Measurements from ENCODE around the gene HPSE2. TPM values are rescaled to one million over a fixed set of nuclear protein-coding genes. Genes with fewer than 3 reads are reported as not detected.

HPSE2 gene
- total RNA-seq, 1 donor: not detected

DNA sequence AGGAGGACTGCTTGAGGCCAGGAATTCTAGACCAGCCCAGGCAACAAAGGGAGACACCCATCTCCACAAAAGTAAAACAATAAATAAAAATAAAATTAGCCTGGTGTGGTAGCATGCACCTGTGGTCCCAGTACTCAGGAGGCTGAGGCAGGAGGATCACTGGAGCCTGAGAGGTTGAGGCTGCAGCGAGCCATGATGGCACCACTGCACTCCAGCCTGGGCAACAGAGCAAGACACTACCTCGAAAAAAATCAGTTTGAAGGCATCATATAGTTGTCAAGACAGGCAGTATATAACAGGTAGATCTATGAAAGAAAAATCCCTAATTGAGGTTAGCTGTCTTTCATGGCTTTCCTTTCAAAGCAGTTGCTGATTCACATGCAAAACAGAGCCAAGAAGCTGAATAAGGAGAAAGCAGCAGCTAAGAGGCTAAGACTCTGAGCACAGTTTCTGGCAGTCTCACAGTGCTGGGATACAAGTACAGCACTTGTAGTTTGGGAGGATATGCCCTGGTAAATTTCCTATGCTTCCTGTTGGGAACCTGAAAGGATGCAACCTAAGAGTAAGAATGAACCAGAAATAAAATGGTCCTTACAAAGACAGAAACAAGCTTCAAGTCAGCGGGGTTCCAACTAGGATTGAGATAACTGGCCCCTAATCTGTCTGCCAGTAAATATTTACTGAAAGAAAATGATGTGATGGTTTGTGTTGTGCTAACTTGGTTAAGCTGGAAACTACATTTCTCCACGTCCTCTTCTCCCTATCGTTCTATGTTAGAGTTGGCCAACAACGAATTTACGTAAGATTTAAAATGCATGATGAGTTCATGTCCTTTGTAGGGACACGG lies 420.4 kb downstream of the HPSE2 start:
- no peak overlapping the region for H3K4me3 ChIP-seq (ENCODE audit: low read depth, low read length)
- no peak for DNase-seq (ENCODE audit: low read depth)
- TF ChIP-seq, protein P1, sequence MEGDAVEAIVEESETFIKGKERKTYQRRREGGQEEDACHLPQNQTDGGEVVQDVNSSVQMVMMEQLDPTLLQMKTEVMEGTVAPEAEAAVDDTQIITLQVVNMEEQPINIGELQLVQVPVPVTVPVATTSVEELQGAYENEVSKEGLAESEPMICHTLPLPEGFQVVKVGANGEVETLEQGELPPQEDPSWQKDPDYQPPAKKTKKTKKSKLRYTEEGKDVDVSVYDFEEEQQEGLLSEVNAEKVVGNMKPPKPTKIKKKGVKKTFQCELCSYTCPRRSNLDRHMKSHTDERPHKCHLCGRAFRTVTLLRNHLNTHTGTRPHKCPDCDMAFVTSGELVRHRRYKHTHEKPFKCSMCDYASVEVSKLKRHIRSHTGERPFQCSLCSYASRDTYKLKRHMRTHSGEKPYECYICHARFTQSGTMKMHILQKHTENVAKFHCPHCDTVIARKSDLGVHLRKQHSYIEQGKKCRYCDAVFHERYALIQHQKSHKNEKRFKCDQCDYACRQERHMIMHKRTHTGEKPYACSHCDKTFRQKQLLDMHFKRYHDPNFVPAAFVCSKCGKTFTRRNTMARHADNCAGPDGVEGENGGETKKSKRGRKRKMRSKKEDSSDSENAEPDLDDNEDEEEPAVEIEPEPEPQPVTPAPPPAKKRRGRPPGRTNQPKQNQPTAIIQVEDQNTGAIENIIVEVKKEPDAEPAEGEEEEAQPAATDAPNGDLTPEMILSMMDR (IDR thresholded peaks at IDR 0.05; ENCODE audit: insufficient read depth, low read length): no peak

DNA sequence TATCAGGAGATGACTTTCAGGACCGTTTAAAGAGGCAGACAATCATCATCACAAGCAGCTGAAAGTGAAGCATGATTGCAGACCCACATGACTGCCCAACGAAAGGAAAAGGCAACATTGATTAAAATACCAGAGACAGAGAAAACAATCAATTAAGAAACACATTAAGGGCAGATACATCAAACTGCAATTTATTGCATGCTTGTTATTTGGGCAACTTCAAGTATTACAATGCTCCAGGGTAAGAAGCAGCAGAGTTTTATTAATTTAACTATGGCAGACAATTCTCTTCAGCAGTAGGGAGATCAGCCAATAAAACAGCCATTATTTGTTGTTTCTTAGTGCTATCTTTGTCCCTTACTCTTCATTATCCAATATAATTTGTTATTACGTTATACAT lies 421.2 kb downstream of the HPSE2 start:
- DNase-seq (ENCODE audit: low read depth): no peak
- no peak overlapping the region for H3K4me3 ChIP-seq (ENCODE audit: low read depth, low read length)
- TF ChIP-seq, protein P1 (IDR thresholded peaks at IDR 0.05; ENCODE audit: insufficient read depth, low read length): no peak

DNA sequence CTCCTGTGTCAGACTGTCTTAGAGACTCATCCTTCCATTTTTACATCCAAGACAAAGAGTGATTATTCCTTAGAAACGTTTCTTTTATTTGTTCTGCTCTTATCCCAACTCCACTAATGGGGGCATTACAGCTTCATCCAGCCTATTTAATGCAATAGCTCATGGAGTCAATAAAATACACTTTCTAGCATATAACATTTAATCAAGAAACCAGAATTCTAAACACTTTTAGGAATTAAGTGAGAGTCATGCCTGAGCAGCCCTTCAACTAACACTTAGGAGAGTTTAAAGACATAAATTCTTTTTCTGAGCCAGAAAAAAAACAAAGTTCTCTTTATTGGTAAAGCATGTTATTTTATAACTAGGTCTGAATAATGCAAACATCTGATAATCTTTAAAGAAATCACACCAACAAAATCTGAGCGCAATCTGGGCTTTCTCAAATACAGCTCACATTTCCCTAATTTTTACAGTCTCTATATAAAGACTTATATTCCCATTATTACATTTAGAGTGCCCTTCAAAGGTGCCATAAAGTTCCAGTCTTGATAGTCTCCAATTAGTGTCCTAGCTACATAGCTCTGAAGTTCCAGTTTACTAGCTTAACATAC lies 427.3 kb downstream of the HPSE2 start:
- no peak for DNase-seq (ENCODE audit: low read depth)
- TF ChIP-seq, protein P1 (IDR thresholded peaks at IDR 0.05; ENCODE audit: insufficient read depth, low read length): no peak
- no peak overlapping the region for H3K4me3 ChIP-seq (ENCODE audit: low read depth, low read length)

DNA sequence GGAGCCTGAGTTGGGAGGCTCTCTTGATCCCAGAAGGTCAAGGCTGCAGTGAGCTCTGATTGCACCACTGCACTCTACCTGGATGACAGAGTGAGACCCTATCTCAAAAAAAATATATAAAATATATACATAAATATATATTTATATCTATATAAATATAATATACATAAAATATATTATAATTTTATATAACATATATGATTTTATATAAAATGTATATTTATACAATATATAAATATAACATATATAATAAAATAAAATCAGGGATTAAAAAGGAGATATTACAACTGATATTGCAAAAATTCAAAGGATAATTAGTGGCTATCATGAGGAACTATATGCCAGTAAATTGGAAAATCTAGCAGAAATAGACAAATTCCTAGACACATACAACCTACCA lies 435.4 kb downstream of the HPSE2 start:
- TF ChIP-seq, protein P1 (IDR thresholded peaks at IDR 0.05; ENCODE audit: insufficient read depth, low read length): no peak

DNA sequence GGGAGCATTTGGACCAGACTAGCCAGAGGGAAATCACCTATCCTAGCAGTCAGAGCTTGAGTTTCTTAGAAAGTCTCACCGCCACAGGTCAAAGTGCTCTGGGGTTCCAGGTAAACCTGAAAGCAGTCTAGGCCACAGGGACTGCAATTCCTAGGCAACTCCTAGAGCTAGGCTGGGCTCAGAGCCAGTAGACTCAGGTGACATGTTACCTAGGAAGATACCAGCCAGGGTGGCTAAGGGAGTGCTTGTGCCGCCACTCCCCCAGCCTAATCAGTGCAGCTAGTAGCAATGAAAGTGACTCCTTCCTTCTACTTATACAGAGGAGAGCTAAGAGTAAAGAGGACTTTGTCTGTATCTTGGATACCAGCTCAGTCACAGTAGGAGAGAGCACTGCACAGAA lies 440.2 kb downstream of the HPSE2 start:
- TF ChIP-seq, protein P1 (IDR thresholded peaks at IDR 0.05; ENCODE audit: insufficient read depth, low read length): no peak
- no peak overlapping the region for H3K4me3 ChIP-seq (ENCODE audit: low read depth, low read length)

More for the DNA sequence above, 435.4 kb downstream of the HPSE2 start:
- DNase-seq (ENCODE audit: low read depth): no peak
- no peak overlapping the region for H3K4me3 ChIP-seq (ENCODE audit: low read depth, low read length)

DNA sequence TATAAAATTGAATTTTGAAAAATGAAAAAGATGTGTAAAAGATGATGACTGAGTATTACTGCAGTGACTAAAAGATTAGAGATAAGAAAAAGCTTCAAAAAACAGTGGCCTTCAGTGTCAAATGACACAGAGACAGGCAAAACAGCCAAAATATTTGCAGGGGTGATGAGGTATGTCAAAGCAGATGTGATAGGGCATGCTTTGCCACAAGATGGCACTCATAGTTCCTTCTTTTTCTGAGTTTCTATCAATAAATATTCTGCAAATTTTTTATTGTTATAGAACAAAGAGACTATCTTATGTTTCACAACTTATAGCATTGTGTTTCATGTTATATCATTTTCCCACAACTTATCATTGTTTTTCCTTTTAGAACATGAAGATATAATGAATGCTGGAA lies 444.8 kb downstream of the HPSE2 start:
- no peak for DNase-seq (ENCODE audit: low read depth)
- no peak overlapping the region for H3K4me3 ChIP-seq (ENCODE audit: low read depth, low read length)
- TF ChIP-seq, protein P1 (IDR thresholded peaks at IDR 0.05; ENCODE audit: insufficient read depth, low read length): no peak

More for the DNA sequence above, 440.2 kb downstream of the HPSE2 start:
- DNase-seq (ENCODE audit: low read depth): no peak
